Hippocampal formation (tissue), 2 donors: ENCODE results near the gene LRRC23.
"Not testable (repeated sequence)": the region's sequence is repeated elsewhere in the genome, so short reads cannot be mapped to it uniquely, and the experiment has no call there.

Experiments
- DNase-seq, 2 donors: peaks; one replicate each; lab custom pipeline; 2025; lab: John Stamatoyannopoulos, UW

The LRRC23 gene, protein sequence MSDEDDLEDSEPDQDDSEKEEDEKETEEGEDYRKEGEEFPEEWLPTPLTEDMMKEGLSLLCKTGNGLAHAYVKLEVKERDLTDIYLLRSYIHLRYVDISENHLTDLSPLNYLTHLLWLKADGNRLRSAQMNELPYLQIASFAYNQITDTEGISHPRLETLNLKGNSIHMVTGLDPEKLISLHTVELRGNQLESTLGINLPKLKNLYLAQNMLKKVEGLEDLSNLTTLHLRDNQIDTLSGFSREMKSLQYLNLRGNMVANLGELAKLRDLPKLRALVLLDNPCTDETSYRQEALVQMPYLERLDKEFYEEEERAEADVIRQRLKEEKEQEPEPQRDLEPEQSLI

GRCh38 chr12:6904280-6905276, at the start of gene LRRC23:
Gene LRRC23 (plus strand): TSS chr12:6904822. CDS start chr12:6905634, 812 bp downstream.
- peak; percentile 94 to 96 for DNase-seq

GRCh38 chr12:6855322-6855721, 49.3 kb upstream of the LRRC23 start:
- DNase-seq, result no peak

DNA sequence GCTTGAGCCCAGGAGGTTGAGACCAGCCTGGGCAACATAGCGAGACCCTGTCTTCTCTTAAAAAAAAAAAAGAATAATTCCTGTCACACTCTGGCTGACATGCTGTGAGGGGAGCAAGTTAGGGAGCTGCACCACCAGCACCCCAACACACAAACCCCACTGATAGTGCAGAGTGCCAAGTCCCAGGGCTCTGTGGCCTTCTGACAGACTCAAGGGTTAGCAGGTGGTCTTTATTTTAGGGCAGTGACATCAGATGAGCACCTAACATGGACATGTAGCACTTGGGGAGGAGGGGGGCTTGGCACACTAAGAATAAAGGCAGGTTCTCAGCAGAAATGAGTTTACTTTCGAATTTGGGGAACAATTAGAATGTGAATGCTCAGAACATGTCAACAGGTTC, 45.8 kb upstream of the LRRC23 start:
- DNase-seq, result no peak

- no peak for DNase-seq
Observed at GRCh38 chr12:6860116-6860515, 44.5 kb upstream of the LRRC23 start.

GRCh38 chr12:6860942-6861341, 43.7 kb upstream of the LRRC23 start:
- DNase-seq, result no peak

DNA sequence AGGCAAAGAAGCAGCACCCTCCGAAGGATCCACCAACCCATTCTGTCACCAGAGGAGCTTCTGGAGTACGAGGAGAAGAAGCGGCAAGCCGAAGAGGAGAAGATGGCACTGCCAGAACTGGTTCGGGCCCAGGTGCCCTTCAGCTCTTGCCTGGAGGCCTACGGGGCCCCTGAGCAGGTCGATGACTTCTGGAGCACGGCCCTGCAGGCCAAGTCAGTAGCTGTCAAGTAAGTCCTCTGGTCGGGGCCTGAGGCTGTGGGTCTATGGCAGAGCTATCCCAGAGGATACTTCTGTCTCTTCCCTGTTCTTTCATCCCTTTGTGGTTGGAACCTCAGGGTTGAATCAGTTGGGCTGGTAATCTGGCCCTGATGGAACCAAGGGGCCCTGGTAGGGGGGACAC, 43.2 kb upstream of the LRRC23 start:
- no peak for DNase-seq

DNA sequence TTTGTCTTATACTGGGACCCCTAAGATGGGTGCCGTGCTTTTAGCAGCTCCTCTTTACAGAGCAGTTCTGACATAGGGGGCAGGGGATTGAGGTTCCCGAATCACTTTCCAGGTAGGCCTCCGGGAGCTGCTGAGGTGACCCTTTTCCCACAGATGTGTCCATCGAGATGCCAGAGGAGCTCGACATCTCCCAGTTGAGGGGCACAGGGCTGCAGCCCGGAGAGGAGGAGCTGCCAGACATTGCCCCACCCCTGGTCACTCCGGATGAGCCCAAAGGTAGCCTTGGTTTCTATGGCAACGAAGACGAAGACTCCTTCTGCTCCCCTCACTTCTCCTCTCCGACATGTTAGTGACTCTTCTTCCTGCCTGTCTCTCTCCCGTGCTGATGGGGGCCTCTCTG, 41.6 kb upstream of the LRRC23 start:
- DNase-seq, result no peak

GRCh38 chr12:6863586-6864321, 40.9 kb upstream of the LRRC23 start:
- DNase-seq, result no peak

DNA sequence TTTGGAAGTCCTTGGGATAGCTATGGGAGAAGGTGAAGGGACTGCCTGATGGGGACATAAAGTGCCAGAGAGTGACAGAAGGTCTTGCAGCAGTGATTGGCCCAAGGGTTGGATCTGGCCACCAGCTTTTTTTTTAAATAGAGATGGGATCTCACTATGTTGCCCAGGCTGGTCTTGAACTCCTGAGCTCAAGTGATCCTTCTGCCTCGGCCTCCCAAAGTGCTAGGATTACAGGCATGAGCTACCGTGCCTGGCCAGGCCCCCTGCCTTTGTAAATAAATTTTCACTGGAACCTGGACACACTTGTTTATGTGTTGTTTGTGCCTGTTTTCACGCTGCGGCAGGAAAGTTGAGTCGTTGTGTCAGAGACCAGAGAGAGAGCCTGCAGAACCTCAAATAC, 39.3 kb upstream of the LRRC23 start:
- not testable (repeated sequence) for DNase-seq

DNA sequence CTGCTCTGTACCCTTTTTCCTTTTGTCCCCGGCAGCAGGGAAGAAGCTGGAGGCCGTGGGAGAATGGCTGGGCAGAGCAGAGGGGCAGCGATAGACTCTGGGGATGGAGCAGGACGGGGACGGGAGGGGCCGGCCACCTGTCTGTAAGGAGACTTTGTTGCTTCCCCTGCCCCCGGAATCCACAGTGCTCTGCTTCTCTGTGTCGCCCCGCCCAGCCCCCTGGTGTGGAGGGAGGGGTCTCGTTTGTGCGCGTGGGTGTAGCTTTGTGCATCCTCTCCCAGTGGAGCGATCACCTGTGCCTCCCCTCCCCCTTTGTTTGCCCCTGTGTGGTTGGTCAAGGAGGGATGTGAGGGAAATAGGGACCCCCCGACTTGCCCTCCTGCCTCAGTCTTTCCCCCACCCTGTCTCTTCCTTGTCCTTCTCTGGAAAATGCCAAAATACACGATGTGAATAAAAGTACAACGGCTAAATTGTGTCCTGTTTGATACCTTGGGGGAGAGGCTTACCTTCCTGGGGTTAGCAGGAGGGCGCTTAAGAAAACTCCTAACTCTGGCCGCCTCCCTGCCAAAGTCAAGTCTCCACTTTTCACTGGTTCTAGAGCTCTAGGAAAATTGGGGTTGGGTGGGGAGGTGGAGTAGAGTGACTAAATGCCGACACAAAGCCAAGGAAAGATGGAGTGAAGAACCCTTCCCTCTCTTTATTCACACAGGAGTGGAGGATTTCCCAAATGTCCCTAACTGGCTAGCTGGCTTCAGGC, 38.3 kb upstream of the LRRC23 start:
- DNase-seq, result no peak

GRCh38 chr12:6866920-6867412, 37.7 kb upstream of the LRRC23 start:
- peak in 1 of 2 donors; percentile 56 for DNase-seq

DNA sequence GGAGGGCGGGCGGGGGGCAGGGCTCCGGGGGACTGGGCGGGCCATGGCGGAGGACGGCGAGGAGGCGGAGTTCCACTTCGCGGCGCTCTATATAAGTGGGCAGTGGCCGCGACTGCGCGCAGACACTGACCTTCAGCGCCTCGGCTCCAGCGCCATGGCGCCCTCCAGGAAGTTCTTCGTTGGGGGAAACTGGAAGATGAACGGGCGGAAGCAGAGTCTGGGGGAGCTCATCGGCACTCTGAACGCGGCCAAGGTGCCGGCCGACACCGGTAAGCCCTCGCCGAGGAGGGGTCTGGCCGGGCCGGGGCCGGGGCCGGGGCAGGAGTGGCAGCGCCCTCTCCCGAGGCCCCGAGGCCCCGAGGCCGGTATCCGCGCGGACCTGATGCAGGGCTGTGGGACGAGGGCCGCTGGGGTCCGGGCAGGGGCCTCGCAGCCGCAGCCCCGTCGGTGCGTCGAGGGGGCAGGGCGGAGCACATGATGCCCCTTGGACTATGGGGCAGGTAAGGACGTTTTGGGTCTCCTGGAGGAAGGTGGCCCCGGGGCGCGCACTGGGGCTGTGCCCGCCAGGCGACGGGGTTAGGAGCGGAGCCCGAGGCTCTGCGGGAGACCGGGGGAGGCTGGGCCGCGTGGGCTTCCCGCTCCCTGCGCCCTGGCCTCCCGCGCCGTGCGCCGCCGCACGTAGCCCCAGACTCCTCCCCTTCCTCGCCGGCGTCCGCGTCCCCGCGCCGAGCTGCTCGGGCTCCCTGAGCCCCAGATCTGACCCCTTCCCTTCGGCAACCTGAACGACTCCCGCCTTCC, 37.0 kb upstream of the LRRC23 start, which contains the start of gene TPI1:
Gene TPI1, plus strand, starts transcription at position 119 of the 798 bp plus-strand sequence. Its CDS starts 36 bp downstream, at position 155.
- DNase-seq, result peak; percentile 80 to 82

DNA sequence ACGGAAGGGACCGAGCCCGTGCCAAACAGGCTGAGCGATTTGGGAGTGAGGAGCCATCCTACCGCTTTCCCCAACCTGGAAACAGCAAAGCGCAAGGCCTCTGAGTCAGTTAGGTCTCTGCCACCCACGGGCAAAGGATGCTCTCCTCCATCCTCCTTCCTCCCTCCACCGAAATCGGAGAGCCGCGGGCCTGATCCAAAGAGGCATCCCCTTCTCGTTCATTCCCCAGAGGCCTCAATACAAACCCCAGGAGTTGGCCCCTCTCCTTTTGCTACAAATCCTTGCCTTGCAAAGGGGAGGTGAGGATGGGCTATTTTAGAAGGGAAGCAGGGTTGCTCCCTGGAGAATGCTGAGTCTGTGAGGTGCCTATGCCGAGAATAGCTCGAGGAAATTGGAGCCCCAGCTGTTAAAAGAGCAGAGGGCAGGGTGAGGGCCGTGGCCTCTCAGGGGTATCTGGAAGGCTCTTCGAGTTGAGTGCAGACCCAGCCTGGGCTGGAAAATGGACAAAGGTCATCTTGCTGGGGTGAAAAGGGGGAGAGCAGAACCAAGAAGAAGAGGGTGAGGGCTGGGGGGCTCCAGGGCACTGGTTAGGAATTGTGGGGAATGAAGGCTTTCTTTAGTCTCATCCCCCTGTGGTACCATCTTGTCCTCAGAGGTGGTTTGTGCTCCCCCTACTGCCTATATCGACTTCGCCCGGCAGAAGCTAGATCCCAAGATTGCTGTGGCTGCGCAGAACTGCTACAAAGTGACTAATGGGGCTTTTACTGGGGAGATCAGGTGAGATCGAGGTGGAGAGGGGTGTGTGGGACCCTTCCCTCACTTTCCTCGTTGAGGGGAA, 36.2 kb upstream of the LRRC23 start:
- DNase-seq, result no peak

GRCh38 chr12:6869049-6870021, 35.3 kb upstream of the LRRC23 start:
- peak; percentile 45 to 65 for DNase-seq

- not testable (repeated sequence) for DNase-seq
Observed at GRCh38 chr12:6870304-6870703, 34.3 kb upstream of the LRRC23 start.

DNA sequence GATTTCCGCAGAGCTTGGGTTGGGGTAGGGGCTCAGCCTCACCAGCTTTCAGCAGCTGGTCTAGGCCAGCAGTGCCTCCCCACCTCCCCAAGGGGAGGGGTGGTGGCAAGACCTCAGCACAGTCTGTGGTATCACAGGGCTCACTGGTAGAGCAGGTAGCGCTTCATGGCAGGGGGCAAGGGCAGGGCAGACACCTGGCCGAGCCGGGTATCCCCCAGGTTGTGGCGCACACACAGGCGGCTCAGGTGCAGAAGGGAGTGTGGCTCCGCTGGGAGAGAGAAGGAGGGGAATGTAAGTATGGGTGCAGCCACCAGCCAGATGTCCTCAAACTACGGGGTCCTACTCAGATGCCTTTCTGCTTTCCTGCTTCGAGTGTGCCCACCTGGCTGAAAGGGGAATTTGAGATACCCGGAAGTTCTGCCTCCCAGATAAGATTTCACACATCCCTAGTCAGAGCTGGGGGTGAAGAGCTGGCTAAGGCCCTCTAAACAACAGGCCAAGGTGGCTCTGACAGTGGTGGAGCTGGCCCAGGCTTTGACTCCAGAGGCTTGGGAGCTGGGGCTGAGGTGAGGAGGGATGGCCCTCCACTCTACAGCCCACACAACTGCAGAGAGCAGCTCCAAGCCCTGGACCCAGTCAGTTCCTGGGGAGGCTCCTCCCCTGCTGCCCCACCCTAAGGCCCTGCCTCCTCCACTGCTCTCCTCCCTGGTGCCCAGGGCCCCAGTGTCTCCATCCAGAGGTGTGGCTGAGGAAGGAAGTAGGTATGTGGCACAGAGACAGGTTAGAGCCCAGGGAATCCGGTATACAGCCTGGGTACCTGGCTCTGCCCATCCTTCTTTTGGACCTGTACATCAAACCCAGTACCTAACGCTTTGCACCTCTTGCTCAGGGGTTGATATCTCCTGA, 33.3 kb upstream of the LRRC23 start:
- DNase-seq, result no peak
